ENCODE data around the gene RFK.

DNA sequence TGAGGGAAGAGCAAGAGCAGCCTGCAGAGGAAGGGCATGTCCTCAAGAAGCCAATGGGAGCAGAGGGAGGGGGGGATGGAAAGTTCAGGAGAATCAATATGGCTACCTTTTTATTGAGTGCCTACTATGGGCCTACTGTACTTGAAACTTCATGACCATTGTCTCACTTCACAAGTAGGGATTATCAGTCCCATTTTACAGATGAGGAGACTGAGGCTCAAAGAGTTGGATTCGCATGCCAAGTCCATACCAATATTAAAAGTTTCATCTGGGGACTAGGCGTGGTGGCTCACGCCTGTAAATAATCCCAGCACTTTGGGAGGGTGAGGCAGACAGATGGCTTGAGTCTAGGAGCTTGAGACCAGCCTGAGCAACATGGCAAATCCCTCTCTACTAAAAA is 40.0 kb downstream of the RFK start:
- TF ChIP-seq, protein P1, sequence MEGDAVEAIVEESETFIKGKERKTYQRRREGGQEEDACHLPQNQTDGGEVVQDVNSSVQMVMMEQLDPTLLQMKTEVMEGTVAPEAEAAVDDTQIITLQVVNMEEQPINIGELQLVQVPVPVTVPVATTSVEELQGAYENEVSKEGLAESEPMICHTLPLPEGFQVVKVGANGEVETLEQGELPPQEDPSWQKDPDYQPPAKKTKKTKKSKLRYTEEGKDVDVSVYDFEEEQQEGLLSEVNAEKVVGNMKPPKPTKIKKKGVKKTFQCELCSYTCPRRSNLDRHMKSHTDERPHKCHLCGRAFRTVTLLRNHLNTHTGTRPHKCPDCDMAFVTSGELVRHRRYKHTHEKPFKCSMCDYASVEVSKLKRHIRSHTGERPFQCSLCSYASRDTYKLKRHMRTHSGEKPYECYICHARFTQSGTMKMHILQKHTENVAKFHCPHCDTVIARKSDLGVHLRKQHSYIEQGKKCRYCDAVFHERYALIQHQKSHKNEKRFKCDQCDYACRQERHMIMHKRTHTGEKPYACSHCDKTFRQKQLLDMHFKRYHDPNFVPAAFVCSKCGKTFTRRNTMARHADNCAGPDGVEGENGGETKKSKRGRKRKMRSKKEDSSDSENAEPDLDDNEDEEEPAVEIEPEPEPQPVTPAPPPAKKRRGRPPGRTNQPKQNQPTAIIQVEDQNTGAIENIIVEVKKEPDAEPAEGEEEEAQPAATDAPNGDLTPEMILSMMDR (IDR thresholded peaks at IDR 0.05) = no peak
- no peak for TF ChIP-seq POLR2A (IDR thresholded peaks at IDR 0.05)
- no peak for TF ChIP-seq EP300 (IDR thresholded peaks at IDR 0.05; ENCODE audit: low read depth)
- no peak for TF ChIP-seq POLR2AphosphoS5 (IDR thresholded peaks at IDR 0.05)

Data from transverse colon (tissue), 4 donors.